Ovary (tissue), 9 donors: ENCODE results near the gene SBNO2. TPM values are rescaled to one million over a fixed set of nuclear protein-coding genes. Genes with fewer than 3 reads are reported as not detected.

Experiments
- DNase-seq, 5 donors: peaks; one replicate each; pipeline ENCODE4 v3.0.0-alpha.2; 2019 to 2020
- H3K27ac ChIP-seq, 2 donors: fragments of 200-600 bp; one replicate each; pipeline versions ENCODE4 v1.5.1 to v1.8.0; 2019 to 2022
- H3K27me3 ChIP-seq: fragments of 200-600 bp; one replicate; pipeline ENCODE4 v1.8.0; 2022
- H3K36me3 ChIP-seq: fragments of 200-600 bp; sonication (generic); one replicate; pipeline ENCODE4 v1.5.1; 2019
- H3K4me1 ChIP-seq: one replicate; pipeline ENCODE4 v1.8.1; 2013; ENCODE audit warnings: mild to moderate bottlenecking, moderate library complexity; ENCODE audit not compliant: insufficient read depth
- H3K4me3 ChIP-seq: fragments of 200-600 bp; sonication (generic); one replicate; pipeline ENCODE4 v1.5.1; 2017
- H3K9me3 ChIP-seq, 2 donors: fragments of 200-600 bp in 1 of 2; sonication (generic) in 1 of 2; one replicate each; pipeline versions ENCODE4 v1.5.1 to v1.8.1; 2013 to 2019; ENCODE audit warnings: mild to moderate bottlenecking in 1 of 2, moderate library complexity in 1 of 2
- CTCF ChIP-seq, 3 donors: fragments of 450-650 bp in 2 of 3; fragments of 200-600 bp in 1 of 3; IDR thresholded peaks; one replicate each; pipeline versions ENCODE4 v1.5.1 to v1.8.0; 2016 to 2022; ENCODE audit warnings: antibody characterized with exemption in 3 of 3, mild to moderate bottlenecking in 1 of 3
- EP300 ChIP-seq: sonication (generic); formaldehyde crosslinking; IDR thresholded peaks from one replicate; pipeline ENCODE4 v1.6.1; 2017; ENCODE audit warnings: antibody characterized with exemption
- POLR2A ChIP-seq: fragments of 450-650 bp; IDR thresholded peaks from one replicate; pipeline ENCODE4 v1.6.1; 2017; ENCODE audit warnings: antibody characterized with exemption, mild to moderate bottlenecking, moderate library complexity
- WGBS, 3 donors: extraction: QIAGEN DNeasy Blood & Tissue Kit in 1 of 3; methylation state at CpG; one replicate each; pipeline versions ENCODE4 v1.1.5 to v1.1.7; 2013 to 2017; 5-methylcytosine and 5-hydroxymethylcytosine counted together
- intact Hi-C, 4 donors: fragments of 100-400 bp; cut with DNase I; formaldehyde crosslinking; loops; one replicate each; pipeline versions ENCODE4 v1.11.0 to v1.15.1; 2022 to 2023
- polyA plus RNA-seq, 2 donors: library from polyadenylated mRNA; stranded (reverse); fragments of 200-250 nt in 1 of 2; fragments of 350-450 nt in 1 of 2; fragmentation: Illumina TruSeq in 1 of 2; extraction: RNeasy Lipid Tissue Mini Kit (QIAGEN cat#74804) in 1 of 2; gene quantifications; one replicate each; pipeline ENCODE4 v1.2.3, GENCODE V29; 2013 to 2014
- total RNA-seq, 7 donors: library from RNA; depleted of rRNA in 2 of 7; stranded (reverse); fragments of >200 nt in 2 of 7; fragmentation: NEBNext Ultra II Directional in 3 of 7; extraction: Animal tissue kit (Norgen Biotek cat#: 25700) in 3 of 7; gene quantifications; one replicate each; pipeline versions ENCODE4 v1.1.0 to v1.2.4, GENCODE V29; 2016 to 2023
- donor health status: DM: no; HTN: no; CAD: no; lungs with moderate emphysema.
- donor health status: DM: no; HTN: no; CAD: no.
- donor health status: Bipolar disorder and iron deficiency.
- donor health status: DM: yes; HTN: yes; CAD: no.
- donor health status: DM: no; HTN: no; CAD: no.
- donor health status: DM: yes; HTN: yes; CAD: no.

Gene SBNO2
- total and polyA plus RNA-seq, 9 donors = 6.1 to 92.6 (median 60.9) TPM

- Histone ChIP-seq H3K27me3 (no peaks in the 10 kb centered on the region), H3K27ac (no peak overlapping the region), H3K9me3 (no peaks in the 10 kb centered on the region), H3K4me1 (peaks cover 15% of the 10 kb centered on the region), H3K36me3 (no peaks in the 10 kb centered on the region), H3K4me3 (no peak overlapping the region)
- no peak for TF ChIP-seq EP300
- TF ChIP-seq CTCF (IDR thresholded peaks at IDR 0.05) = no peak
- TF ChIP-seq POLR2A = no peak
- intact Hi-C loops = loop anchor here in 1 of 4 donors (10.0 kb wide), 1 partner anchor 1148 kb away; the partner anchor contains the start of gene LINGO3
- WGBS, 3 donors = 88 to 92% (median 88%) methylated on average over 42 to 46 of the region's 46 CpGs
- peak in 2 of 5 donors; percentile 40 to 44 for DNase-seq
These were observed 17.0 kb downstream of the SBNO2 start for GRCh38 chr19:1156830-1157615.

GRCh38 chr19:1156305-1156801 is 17.7 kb downstream of the SBNO2 start:
- intact Hi-C loops = loop anchor here in 1 of 4 donors (10.0 kb wide), 1 partner anchor 1148 kb away; the partner anchor contains the start of gene LINGO3
- Histone ChIP-seq H3K36me3 (no peaks in the 10 kb centered on the region), H3K4me3 (no peak overlapping the region), H3K27ac (peak overlapping the region; percentile 80 to 86), H3K9me3 (no peaks in the 10 kb centered on the region), H3K27me3 (no peaks in the 10 kb centered on the region), H3K4me1 (peaks cover 16% of the 10 kb centered on the region)
- 74 to 87% (median 80%) methylated on average over 24 of the region's 24 CpGs for WGBS, 3 donors
- DNase-seq = peak in 2 of 5 donors; percentile 28 to 52
- TF ChIP-seq EP300 (no peak), POLR2A (no peak), CTCF (IDR thresholded peaks at IDR 0.05) (no peak)

DNA sequence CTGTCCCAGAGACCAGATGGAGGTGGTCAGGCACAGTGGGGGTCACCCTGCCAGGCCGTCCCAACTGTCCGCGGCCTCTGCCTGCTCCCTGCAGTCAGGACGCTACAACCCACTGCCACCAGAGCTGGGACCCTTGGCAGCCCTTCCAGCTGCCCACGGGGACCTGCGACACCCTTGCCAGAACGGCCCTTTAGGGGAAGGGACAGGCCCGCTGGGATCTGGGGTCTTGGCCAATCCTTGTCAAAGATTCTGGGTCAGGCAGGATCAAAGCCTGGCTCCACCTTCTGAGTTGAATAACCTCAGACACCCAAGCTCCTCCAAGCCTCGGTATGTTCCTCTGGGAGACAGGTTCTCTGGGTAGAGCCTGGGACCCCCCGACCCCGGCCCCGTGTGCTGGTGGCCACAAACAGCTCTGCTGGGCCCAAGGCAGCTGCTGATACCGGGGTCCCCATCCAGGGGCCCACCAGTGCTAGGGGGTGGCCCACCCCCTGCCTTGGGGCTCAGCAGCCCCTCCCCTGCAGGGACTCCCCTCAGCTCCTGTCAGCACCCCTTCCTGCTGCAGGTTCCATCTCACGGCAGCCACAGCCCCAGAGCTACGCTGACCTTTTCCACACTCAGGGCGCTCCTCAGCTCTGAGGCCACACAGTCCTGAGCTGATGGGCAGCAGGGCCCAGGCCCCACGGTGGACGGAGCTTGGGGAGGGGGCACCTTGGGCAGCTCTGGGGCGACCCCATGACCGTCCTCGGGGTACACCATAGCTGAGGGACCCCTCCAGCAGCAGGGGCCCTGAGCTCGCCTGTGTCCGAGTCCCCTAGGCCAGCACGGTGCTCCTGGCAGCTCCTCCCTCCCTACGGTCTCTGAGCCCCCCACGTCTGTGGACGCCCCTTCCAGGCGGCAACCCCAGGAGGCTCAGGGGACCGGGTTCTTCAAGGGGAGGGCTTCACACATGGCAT is 18.4 kb downstream of the SBNO2 start:
- peak; percentile 4 for TF ChIP-seq POLR2A
- no peak for TF ChIP-seq CTCF (IDR thresholded peaks at IDR 0.05)
- WGBS, 3 donors = 68 to 74% (median 71%) methylated on average over 23 to 29 of the region's 29 CpGs
- Histone ChIP-seq H3K36me3 (no peaks in the 10 kb centered on the region), H3K4me1 (peaks cover 21% of the 10 kb centered on the region), H3K4me3 (peak overlapping the region; percentile 31), H3K27me3 (no peaks in the 10 kb centered on the region), H3K9me3 (no peaks in the 10 kb centered on the region), H3K27ac (peak overlapping the region; percentile 80 to 86)
- DNase-seq = peak in 2 of 5 donors; percentile 17 to 28
- intact Hi-C loops = loop anchor here in 1 of 4 donors (10.0 kb wide), 1 partner anchor 1149 kb away; the partner anchor contains the start of gene LINGO3
